ENCODE data around the gene SPRTN. TPM values are rescaled to one million over a fixed set of nuclear protein-coding genes. Genes with fewer than 3 reads are reported as not detected.

Gene SPRTN
- total RNA-seq, 4 donors from 2014 or later, result 4.9 to 19.3 (median 15.2) TPM

GRCh38 chr1:231327617-231328016 is 10.5 kb upstream of the SPRTN start:
- no peak overlapping the region for H3K4me3 ChIP-seq
- no peaks in the 10 kb centered on the region for H3K36me3 ChIP-seq
- DNase-seq, result no peak
- no peaks in the 10 kb centered on the region for H3K27me3 ChIP-seq
- H3K27ac ChIP-seq, result no peak overlapping the region
- no peaks in the 10 kb centered on the region for H3K9me3 ChIP-seq
- TF ChIP-seq POLR2A (IDR thresholded peaks at IDR 0.05) (no peak), CTCF (IDR thresholded peaks at IDR 0.05) (no peak)
- no peaks in the 10 kb centered on the region for H3K4me1 ChIP-seq
- intact Hi-C loops (cut with DNase I; ENCODE audit: low total_unique reads), result no loop called here

GRCh38 chr1:231329483-231329882 is 8.6 kb upstream of the SPRTN start:
- Histone ChIP-seq H3K27me3 (no peaks in the 10 kb centered on the region), H3K36me3 (no peaks in the 10 kb centered on the region), H3K27ac (no peak overlapping the region), H3K4me3 (no peak overlapping the region), H3K9me3 (no peaks in the 10 kb centered on the region), H3K4me1 (peaks cover 0 to 5% of the 10 kb centered on the region in 2 donors)
- intact Hi-C loops (cut with DNase I; ENCODE audit: low total_unique reads), result no loop called here
- TF ChIP-seq POLR2A (IDR thresholded peaks at IDR 0.05) (no peak), CTCF (IDR thresholded peaks at IDR 0.05) (no peak)
- no peak for DNase-seq

- Histone ChIP-seq H3K9me3 (no peaks in the 10 kb centered on the region), H3K4me1 (peaks cover 6 to 7% of the 10 kb centered on the region in 2 donors), H3K27ac (no peak overlapping the region), H3K27me3 (no peaks in the 10 kb centered on the region), H3K36me3 (no peaks in the 10 kb centered on the region), H3K4me3 (no peak overlapping the region)
- TF ChIP-seq CTCF (IDR thresholded peaks at IDR 0.05) (no peak), POLR2A (IDR thresholded peaks at IDR 0.05) (no peak)
- intact Hi-C loops (cut with DNase I; ENCODE audit: low total_unique reads), result no loop called here
- DNase-seq, result no peak
Observed at GRCh38 chr1:231332761-231333160, 5.3 kb upstream of the SPRTN start.

GRCh38 chr1:231334079-231334666 is 3.9 kb upstream of the SPRTN start:
- H3K4me3 ChIP-seq, result peak overlapping the region in 1 of 2 donors; percentile 1
- intact Hi-C loops (cut with DNase I; ENCODE audit: low total_unique reads), result no loop called here
- DNase-seq, result no peak
- H3K9me3 ChIP-seq, result no peaks in the 10 kb centered on the region
- no peak overlapping the region for H3K27ac ChIP-seq
- H3K27me3 ChIP-seq, result no peaks in the 10 kb centered on the region
- H3K36me3 ChIP-seq, result no peaks in the 10 kb centered on the region
- H3K4me1 ChIP-seq, result peaks cover 6 to 8% of the 10 kb centered on the region in 2 donors
- TF ChIP-seq POLR2A (IDR thresholded peaks at IDR 0.05), result no peak
- no peak for TF ChIP-seq CTCF (IDR thresholded peaks at IDR 0.05)

- no peaks in the 10 kb centered on the region for H3K27me3 ChIP-seq
- no peak for DNase-seq
- H3K9me3 ChIP-seq, result no peaks in the 10 kb centered on the region
- intact Hi-C loops (cut with DNase I; ENCODE audit: low total_unique reads), result no loop called here
- TF ChIP-seq CTCF (IDR thresholded peaks at IDR 0.05) (no peak), POLR2A (IDR thresholded peaks at IDR 0.05) (no peak)
- no peak overlapping the region for H3K27ac ChIP-seq
- H3K36me3 ChIP-seq, result no peaks in the 10 kb centered on the region
- H3K4me1 ChIP-seq, result peaks cover 6 to 15% of the 10 kb centered on the region in 2 donors
- H3K4me3 ChIP-seq, result peak overlapping the region in 1 of 2 donors; percentile 1
Observed at GRCh38 chr1:231334952-231335351, 3.1 kb upstream of the SPRTN start.
